ENCODE measurements around the gene RIGI. TPM values are rescaled to one million over a fixed set of nuclear protein-coding genes. Genes with fewer than 3 reads are reported as not detected.

RIGI gene
- total and polyA plus RNA-seq, 9 of the 15 experiments (the other 6 are each of a cell fraction or from before 2014, with no cell fraction given), result 0.27 to 1.1 (median 0.54) TPM

GRCh38 chr9:32552172-32552872 is 26.3 kb upstream of the RIGI start, which contains the start of the genes SMIM27 and TOPORS (continued):
- TF ChIP-seq ZFX (CRISPR knock-in tag; IDR thresholded peaks at IDR 0.05) (peak; percentile 91), PATZ1 (CRISPR knock-in tag; IDR thresholded peaks at IDR 0.05; ENCODE audit: borderline replicate concordance) (no peak), CBX5 (IDR thresholded peaks at IDR 0.05; ENCODE audit: borderline replicate concordance, low read depth) (no peak), ZNF639 (CRISPR knock-in tag; conservative IDR thresholded peaks at IDR 0.05 in 1 of 2, IDR thresholded peaks at IDR 0.05 in 1 of 2) (no peak), POLR2A (conservative IDR thresholded peaks at IDR 0.05) (peak; percentile 89), HDAC3 (IDR thresholded peaks at IDR 0.05; ENCODE audit: borderline replicate concordance, partially characterized antibody) (peak; percentile 81), TAF7 (tag; IDR thresholded peaks at IDR 0.05) (peak; percentile 97), SP1 (CRISPR knock-in tag; IDR thresholded peaks at IDR 0.05) (peak; percentile 81)
- TF ChIP-seq, protein P1, sequence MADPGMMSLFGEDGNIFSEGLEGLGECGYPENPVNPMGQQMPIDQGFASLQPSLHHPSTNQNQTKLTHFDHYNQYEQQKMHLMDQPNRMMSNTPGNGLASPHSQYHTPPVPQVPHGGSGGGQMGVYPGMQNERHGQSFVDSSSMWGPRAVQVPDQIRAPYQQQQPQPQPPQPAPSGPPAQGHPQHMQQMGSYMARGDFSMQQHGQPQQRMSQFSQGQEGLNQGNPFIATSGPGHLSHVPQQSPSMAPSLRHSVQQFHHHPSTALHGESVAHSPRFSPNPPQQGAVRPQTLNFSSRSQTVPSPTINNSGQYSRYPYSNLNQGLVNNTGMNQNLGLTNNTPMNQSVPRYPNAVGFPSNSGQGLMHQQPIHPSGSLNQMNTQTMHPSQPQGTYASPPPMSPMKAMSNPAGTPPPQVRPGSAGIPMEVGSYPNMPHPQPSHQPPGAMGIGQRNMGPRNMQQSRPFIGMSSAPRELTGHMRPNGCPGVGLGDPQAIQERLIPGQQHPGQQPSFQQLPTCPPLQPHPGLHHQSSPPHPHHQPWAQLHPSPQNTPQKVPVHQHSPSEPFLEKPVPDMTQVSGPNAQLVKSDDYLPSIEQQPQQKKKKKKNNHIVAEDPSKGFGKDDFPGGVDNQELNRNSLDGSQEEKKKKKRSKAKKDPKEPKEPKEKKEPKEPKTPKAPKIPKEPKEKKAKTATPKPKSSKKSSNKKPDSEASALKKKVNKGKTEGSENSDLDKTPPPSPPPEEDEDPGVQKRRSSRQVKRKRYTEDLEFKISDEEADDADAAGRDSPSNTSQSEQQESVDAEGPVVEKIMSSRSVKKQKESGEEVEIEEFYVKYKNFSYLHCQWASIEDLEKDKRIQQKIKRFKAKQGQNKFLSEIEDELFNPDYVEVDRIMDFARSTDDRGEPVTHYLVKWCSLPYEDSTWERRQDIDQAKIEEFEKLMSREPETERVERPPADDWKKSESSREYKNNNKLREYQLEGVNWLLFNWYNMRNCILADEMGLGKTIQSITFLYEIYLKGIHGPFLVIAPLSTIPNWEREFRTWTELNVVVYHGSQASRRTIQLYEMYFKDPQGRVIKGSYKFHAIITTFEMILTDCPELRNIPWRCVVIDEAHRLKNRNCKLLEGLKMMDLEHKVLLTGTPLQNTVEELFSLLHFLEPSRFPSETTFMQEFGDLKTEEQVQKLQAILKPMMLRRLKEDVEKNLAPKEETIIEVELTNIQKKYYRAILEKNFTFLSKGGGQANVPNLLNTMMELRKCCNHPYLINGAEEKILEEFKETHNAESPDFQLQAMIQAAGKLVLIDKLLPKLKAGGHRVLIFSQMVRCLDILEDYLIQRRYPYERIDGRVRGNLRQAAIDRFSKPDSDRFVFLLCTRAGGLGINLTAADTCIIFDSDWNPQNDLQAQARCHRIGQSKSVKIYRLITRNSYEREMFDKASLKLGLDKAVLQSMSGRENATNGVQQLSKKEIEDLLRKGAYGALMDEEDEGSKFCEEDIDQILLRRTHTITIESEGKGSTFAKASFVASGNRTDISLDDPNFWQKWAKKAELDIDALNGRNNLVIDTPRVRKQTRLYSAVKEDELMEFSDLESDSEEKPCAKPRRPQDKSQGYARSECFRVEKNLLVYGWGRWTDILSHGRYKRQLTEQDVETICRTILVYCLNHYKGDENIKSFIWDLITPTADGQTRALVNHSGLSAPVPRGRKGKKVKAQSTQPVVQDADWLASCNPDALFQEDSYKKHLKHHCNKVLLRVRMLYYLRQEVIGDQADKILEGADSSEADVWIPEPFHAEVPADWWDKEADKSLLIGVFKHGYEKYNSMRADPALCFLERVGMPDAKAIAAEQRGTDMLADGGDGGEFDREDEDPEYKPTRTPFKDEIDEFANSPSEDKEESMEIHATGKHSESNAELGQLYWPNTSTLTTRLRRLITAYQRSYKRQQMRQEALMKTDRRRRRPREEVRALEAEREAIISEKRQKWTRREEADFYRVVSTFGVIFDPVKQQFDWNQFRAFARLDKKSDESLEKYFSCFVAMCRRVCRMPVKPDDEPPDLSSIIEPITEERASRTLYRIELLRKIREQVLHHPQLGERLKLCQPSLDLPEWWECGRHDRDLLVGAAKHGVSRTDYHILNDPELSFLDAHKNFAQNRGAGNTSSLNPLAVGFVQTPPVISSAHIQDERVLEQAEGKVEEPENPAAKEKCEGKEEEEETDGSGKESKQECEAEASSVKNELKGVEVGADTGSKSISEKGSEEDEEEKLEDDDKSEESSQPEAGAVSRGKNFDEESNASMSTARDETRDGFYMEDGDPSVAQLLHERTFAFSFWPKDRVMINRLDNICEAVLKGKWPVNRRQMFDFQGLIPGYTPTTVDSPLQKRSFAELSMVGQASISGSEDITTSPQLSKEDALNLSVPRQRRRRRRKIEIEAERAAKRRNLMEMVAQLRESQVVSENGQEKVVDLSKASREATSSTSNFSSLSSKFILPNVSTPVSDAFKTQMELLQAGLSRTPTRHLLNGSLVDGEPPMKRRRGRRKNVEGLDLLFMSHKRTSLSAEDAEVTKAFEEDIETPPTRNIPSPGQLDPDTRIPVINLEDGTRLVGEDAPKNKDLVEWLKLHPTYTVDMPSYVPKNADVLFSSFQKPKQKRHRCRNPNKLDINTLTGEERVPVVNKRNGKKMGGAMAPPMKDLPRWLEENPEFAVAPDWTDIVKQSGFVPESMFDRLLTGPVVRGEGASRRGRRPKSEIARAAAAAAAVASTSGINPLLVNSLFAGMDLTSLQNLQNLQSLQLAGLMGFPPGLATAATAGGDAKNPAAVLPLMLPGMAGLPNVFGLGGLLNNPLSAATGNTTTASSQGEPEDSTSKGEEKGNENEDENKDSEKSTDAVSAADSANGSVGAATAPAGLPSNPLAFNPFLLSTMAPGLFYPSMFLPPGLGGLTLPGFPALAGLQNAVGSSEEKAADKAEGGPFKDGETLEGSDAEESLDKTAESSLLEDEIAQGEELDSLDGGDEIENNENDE (IDR thresholded peaks at IDR 0.05; ENCODE audit: low read depth, low read length), result no peak
- TF ChIP-seq, protein P2, sequence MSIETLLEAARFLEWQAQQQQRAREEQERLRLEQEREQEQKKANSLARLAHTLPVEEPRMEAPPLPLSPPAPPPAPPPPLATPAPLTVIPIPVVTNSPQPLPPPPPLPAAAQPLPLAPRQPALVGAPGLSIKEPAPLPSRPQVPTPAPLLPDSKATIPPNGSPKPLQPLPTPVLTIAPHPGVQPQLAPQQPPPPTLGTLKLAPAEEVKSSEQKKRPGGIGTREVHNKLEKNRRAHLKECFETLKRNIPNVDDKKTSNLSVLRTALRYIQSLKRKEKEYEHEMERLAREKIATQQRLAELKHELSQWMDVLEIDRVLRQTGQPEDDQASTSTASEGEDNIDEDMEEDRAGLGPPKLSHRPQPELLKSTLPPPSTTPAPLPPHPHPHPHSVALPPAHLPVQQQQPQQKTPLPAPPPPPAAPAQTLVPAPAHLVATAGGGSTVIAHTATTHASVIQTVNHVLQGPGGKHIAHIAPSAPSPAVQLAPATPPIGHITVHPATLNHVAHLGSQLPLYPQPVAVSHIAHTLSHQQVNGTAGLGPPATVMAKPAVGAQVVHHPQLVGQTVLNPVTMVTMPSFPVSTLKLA (conservative IDR thresholded peaks at IDR 0.05), result peak; percentile 24 to 40; a peak in 2 of 4 replicates
